UCSD-AML1 (cell line): Measurements from ENCODE around the gene SPARCL1.

Experiments
- DNase-seq: peaks from one replicate; lab custom pipeline; 2025; ENCODE audit not compliant: unreplicated experiment; lab: John Stamatoyannopoulos, UW

SPARCL1 gene

DNA sequence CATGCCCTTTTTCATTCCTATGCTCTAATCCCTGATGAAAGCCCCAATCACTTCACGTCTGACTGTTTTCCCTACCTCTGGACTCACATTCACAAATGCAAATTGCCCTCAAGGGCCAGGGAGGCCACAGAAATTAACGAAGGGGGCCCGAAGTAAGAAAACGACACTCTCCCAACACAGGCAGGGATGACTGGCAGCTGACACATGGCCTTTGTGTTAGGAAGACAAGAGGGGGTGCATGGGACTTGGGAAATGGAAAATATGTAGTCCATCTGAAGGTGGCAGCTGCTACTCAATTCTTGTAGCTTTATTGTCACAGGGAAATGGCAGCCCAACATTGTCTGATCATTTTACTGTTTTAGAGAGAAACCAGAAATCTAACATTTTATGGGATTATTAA is 12.3 kb upstream of the SPARCL1 start:
- no peak for DNase-seq

- DNase-seq, result no peak
These were observed 11.2 kb upstream of the SPARCL1 start for GRCh38 chr4:87540146-87541058.

DNA sequence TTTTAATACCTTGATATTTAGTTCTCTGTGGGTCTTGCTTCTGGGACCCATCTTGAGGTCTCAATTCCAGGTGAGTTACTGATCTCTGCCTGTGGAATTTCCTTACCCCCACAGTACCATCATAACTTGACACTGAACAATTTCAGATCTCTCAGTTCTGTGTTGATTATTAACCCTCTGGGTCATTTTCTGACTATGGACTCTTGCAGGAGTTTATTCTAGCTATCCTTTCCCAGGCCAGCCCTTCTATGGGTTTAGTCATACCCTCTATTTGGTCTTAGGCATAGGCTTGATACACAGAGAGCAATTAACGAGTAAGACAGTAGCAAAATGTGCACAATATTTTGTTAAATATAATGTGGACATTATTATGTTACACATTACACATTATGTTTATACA is 3.7 kb upstream of the SPARCL1 start:
- no peak for DNase-seq

GRCh38 chr4:87532109-87532508 is 2.9 kb upstream of the SPARCL1 start:
- DNase-seq, result no peak

GRCh38 chr4:87531621-87532020 is 2.4 kb upstream of the SPARCL1 start:
- no peak for DNase-seq

DNA sequence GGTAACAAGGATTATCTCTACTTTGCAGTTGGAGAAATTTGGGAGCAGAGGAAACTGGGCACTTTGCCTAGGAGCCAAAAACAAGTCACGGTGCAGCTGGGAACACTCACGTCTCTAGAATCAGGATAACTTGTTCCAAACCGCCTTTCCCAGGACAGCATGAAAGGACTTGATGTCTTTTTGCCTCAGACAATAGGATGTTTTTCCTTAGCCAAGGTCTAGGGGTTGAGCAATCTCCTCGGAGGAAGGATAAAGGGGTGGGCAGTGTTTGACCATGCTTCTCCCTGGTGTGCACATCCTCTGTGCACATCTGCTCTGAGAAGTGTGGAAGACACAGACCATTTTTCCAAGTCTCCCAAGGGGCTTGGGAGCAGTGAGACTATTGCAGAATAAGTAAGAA is 1.7 kb upstream of the SPARCL1 start:
- no peak for DNase-seq

DNA sequence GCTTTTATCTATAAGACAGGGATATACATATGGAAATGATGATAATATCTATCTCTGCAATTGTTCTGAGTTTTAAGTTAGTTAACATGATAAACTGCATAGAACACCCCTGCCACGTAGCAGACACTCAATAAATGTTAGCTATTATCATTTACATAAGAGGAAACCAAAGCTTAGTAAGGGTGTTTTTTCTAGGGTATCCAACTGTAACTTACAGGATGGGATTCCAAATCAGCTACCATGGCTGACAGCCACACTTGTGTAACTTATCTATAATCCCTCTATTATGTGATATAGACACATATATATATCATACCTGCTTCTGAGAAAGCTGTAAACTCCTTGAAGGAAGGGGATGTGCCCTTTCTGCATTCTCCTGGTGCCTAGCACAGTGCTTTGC is 1.1 kb upstream of the SPARCL1 start:
- no peak for DNase-seq

- DNase-seq, result no peak
These were observed 1.6 kb downstream of the SPARCL1 start for GRCh38 chr4:87527431-87528220.

DNA sequence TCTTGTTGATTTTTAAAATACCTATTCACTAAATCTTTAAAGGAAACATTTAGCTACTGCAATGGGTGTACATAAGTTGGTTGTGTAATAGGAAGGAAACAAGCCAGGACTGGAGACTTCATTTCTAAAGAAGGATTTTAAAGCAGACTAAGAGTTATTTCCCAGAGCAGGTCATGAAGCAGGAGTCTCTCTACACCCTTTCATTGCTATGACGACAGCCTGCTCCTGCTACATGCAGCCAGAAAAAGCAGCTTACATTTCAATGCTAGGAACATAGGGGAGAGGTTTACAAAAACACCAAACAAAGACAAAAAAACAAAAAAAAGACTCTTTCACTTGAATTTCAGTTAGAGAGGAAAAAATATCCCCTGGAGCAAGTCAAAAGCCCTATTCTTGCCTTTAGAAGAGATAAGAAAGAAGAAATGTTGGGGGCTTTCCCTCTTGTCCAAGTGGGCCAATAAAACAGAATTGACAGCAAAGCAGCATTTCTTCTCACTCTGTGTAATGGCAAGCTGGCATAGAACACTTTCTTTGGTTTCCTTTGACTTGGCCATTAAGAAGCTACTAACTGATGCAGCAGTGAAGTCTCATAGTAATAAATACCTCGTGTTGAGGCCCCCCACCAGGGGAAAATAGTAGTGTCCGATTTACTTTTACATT is 3.4 kb downstream of the SPARCL1 start:
- no peak for DNase-seq

GRCh38 chr4:87524456-87524855 is 4.7 kb downstream of the SPARCL1 start:
- no peak for DNase-seq

GRCh38 chr4:87523307-87523706 is 5.9 kb downstream of the SPARCL1 start:
- no peak for DNase-seq

DNA sequence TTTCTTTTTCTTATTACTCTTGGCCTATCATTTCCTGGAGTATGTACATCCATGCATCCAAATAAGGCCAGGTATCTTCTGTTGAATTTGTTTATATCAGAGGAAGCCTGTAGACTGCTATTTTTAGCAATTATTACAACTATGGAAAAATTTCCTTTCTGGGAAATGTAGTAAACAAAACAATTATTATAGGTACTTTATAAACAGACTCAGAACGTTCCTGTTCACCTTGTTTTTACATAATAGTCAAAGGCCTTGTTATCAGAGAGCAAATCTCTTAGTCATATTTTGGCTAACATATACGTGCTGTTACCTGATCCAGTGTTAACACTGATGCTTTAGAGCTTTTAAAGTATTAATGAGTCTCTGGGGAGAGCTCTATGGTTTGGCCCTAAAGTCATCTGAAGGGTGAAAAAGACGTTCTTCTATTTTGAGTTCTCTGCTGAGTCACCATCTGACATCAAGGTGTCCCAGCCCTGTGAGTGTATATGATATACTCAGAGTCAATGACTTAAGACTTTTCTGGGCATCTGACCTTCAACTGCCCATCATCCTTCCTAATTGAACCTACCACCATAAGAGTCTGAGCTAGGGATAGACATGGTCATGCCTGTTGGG is 7.3 kb downstream of the SPARCL1 start:
- DNase-seq, result no peak

DNA sequence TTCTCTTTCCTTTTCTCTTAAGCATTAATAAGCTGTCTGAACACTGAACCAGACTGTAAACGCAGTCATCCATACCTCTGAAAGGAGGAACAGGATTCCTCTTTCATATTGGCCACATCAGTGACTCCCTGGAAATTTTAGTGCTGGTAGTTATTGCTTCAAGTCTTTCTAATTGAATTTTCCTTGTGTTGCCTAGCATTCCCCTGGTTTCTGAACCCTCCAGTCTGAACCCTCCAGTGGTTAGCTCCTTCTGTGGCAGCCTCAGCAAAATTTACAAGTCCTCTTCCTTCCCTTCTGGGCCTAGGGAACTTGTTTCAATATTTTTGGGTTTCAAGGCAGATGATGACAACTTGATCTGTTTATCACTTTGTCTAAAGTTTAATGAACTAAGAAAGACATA is 7.9 kb downstream of the SPARCL1 start:
- DNase-seq, result no peak

- DNase-seq, result no peak
These were observed 11.6 kb downstream of the SPARCL1 start for GRCh38 chr4:87517621-87518020.

DNA sequence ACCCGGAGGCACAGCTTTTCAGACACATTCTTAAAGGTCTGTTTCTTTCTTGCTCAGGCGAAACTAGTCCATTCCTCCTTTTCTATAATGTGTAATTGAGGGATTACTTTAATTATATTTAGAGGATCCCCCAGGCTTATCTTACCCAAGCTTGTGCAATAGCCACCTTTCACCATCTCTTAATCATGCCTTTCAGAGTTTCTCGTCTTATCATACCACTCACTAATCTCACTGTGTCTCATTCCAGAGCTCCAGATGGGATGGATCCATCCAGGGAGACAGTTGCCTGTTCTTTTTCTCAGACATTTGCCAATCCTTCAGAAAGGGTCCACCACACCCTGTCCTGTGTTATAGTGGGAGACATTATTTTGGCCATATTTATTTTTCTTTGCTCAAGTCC is 12.5 kb downstream of the SPARCL1 start:
- DNase-seq, result no peak

DNA sequence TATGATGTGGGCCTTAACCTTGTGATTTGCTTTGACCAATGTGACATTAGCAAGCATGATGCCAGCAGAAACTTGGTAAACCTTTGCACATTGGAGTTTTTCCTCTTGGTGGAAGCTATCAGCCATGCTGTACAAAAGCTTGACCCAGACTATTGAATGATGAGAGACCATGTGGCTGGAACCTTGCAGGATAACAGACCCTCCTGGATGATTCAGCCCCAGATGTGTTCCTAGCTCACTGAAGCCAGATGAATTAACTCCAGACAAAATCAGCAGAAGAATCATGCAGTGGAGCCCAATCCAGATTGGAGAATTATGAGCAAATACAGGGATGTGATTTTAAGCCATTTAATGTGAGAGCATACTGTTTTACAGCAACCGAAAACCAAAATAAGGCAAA is 16.8 kb downstream of the SPARCL1 start:
- DNase-seq, result no peak

DNA sequence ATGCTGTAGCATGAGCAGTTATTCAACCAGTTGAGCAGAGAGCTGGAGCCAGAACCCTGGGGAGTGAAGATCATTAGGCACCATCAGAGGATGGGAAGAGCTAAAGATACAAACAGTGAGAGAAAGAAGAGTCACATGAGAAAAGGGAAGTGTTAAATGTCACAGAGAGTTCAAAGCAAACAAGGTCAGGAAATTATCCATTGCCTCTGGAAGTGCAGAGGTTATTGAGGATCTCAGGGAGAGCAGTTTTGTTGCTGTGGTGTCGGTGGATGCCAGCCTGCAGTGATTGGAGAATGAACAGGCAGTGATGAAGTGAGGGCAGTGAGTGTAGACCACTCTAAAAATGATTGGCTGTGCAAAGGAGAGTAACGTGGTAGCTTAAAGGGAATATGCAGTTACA is 17.7 kb downstream of the SPARCL1 start:
- no peak for DNase-seq

- DNase-seq, result no peak
These were observed 18.4 kb downstream of the SPARCL1 start for GRCh38 chr4:87510747-87511146.

DNA sequence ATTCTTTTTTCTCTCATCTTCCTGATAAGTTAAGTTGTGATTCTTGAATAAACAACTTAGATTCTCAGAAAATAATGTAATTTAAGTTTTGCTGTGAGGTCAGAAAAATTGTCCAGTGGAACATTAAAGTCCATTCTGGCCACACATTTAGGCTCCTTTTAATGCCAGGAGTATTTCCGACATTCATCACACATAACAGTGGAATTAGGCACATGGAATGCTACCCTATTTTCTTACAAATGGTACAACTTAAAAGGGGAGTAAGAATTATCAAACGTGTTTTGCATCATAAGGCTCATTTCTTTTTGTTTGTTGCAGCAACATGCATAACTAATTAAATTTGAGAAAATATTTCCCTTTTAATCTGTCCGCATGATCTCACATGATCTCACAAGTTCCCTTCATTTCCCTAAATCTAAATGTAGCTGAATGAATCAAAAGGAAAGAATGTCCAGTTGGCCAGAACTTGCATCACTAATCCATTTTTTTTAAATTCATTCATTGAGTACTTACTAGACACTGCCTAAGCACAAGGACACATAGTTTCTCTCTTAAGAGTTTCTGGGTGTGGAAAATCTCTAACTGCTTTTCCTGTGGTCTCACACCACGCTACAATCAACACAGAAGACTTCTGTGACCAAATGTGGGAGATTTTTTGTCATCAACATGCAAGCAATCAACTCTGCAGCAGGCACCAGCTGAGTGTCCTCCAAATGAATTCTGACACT is 22.0 kb downstream of the SPARCL1 start:
- no peak for DNase-seq

DNA sequence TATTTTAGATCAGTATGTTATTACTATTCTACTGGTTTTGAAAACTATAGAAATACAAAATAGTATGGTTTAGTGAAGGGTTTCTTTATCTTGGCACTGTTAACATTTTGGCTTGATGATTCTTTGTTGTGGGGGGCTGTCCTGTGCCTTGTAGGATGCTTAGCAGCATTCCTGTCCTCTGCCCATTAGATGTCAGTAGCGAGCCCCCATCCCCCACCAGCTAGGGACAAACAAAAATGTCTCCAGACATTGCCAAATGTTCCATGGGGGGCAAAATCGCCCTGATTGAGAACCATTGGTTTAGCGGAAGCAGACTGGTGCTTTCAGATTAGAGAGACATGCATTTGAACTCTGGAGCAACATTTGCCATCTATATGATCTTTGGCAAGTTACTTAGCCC is 23.3 kb downstream of the SPARCL1 start:
- no peak for DNase-seq
